SK-N-SH (cell line): ENCODE results near the gene SHISAL1. TPM values are rescaled to one million over a fixed set of nuclear protein-coding genes. Genes with fewer than 3 reads are reported as not detected.

Experiments used
- CTCF ChIA-PET: fragments of 300-600, 350-600 bp; formaldehyde crosslinking; extraction: SDS; loops from one replicate; lab custom pipeline; 2021; lab: Yijun Ruan, JAX
- POLR2A ChIA-PET: fragments of 350-600 bp; sonication (Branson Sonifier 250); formaldehyde crosslinking; extraction: SDS; loops from one replicate; lab custom pipeline; 2020; ENCODE audit warnings: antibody characterized with exemption, inconsistent platforms; lab: Yijun Ruan, JAX
- DNase-seq: peaks from one replicate; pipeline ENCODE4 v3.0.0; 2012
- H2AFZ ChIP-seq: fragments of 200-600 bp; sonication (generic); 2 replicates; pipeline ENCODE4 v1.8.1; 2016; ENCODE audit warnings: antibody characterized with exemption, mild to moderate bottlenecking, low read depth
- H3F3A ChIP-seq: fragments of 200-600 bp; sonication (generic); replicated peaks from 2 replicates; pipeline ENCODE3; 2016; ENCODE audit warnings: antibody characterized with exemption, mild to moderate bottlenecking; ENCODE audit not compliant: insufficient read depth
- H3K27ac ChIP-seq, 2 experiments: fragments of 200-500 bp in 1 of 2; fragments of 200-600 bp in 1 of 2; sonication (Bioruptor generic) in 1 of 2; sonication (generic), shearing (Covaris generic) in 1 of 2; 2 replicates each; pipeline versions ENCODE4 v1.5.1 to v1.6.1; 2014 to 2016; ENCODE audit warnings: low read depth in 2 of 2, inconsistent platforms in 1 of 2, low read length in 1 of 2, mild to moderate bottlenecking in 1 of 2, mixed read lengths in 1 of 2
- H3K27me3 ChIP-seq: fragments of 200-600 bp; sonication (generic), shearing (Covaris generic); 2 replicates; pipeline ENCODE4 v1.6.1; 2016; ENCODE audit warnings: mixed run types; ENCODE audit not compliant: insufficient read depth
- H3K36me3 ChIP-seq, 2 experiments: fragments of 200-500 bp in 1 of 2; fragments of 200-600 bp in 1 of 2; sonication (Bioruptor generic) in 1 of 2; sonication (generic) in 1 of 2; replicated peaks in 1 of 2; 2 replicates each; pipeline versions ENCODE3 to v1.5.1; 2014 to 2016; ENCODE audit warnings: low read length in 1 of 2, mild to moderate bottlenecking in 1 of 2; ENCODE audit not compliant: insufficient read depth in 2 of 2, control insufficient read depth in 1 of 2
- H3K4me1 ChIP-seq, 2 experiments: fragments of 200-500 bp in 1 of 2; fragments of 200-600 bp in 1 of 2; sonication (Bioruptor generic) in 1 of 2; sonication (generic), shearing (Covaris generic) in 1 of 2; 2 replicates each; pipeline versions ENCODE4 v1.5.1 to v1.6.1; 2014 to 2016; ENCODE audit warnings: low read depth in 1 of 2, low read length in 1 of 2, mixed run types in 1 of 2; ENCODE audit not compliant: insufficient read depth in 2 of 2, control insufficient read depth in 1 of 2
- H3K4me2 ChIP-seq: fragments of 200-600 bp; sonication (generic), shearing (Covaris generic); 2 replicates; pipeline ENCODE4 v1.6.1; 2017; ENCODE audit warnings: mixed run types
- H3K4me3 ChIP-seq, 2 experiments: fragments of 200-500 bp in 1 of 2; fragments of 200-600 bp in 1 of 2; sonication (Bioruptor generic) in 1 of 2; sonication (generic), shearing (Covaris generic) in 1 of 2; 2 replicates each; pipeline versions ENCODE4 v1.5.1 to v1.8.1; 2014 to 2016; ENCODE audit warnings: low read depth in 2 of 2, inconsistent platforms in 1 of 2, low read length in 1 of 2, mild to moderate bottlenecking in 1 of 2, mixed read lengths in 1 of 2, moderate library complexity in 1 of 2
- H3K79me2 ChIP-seq: fragments of 200-600 bp; sonication (generic); 2 replicates; pipeline ENCODE4 v1.8.1; 2017; ENCODE audit warnings: mild to moderate bottlenecking; ENCODE audit not compliant: insufficient read depth
- H3K9ac ChIP-seq: fragments of 200-600 bp; sonication (generic); 2 replicates; pipeline ENCODE4 v1.6.1; 2017; ENCODE audit warnings: mixed run types
- H3K9me2 ChIP-seq: fragments of 200-600 bp; sonication (generic); 2 replicates; pipeline ENCODE4 v1.6.1; 2017; ENCODE audit warnings: mixed run types
- H3K9me3 ChIP-seq: fragments of 200-600 bp; sonication (generic); 2 replicates; pipeline ENCODE4 v1.6.1; 2017; ENCODE audit warnings: mixed run types, mild to moderate bottlenecking, moderate library complexity
- H4K20me1 ChIP-seq: fragments of 200-600 bp; sonication (generic); 2 replicates; pipeline ENCODE4 v1.6.1; 2017; ENCODE audit warnings: mild to moderate bottlenecking, mixed run types; ENCODE audit not compliant: insufficient read depth
- ELF1 ChIP-seq: IDR thresholded peaks from 2 replicates; pipeline ENCODE4 v1.4.0; 2012
- EZH2phosphoT487 ChIP-seq: fragments of 200-600 bp; sonication (generic); IDR thresholded peaks from 2 replicates; pipeline ENCODE4 v1.6.1; 2017; ENCODE audit warnings: low read depth, mixed run types, mild to moderate bottlenecking, antibody characterized with exemption, moderate library complexity, borderline replicate concordance
- FOSL2 ChIP-seq: IDR thresholded peaks from 2 replicates; pipeline ENCODE4 v1.4.0; 2012; ENCODE audit warnings: low read depth, mild to moderate bottlenecking, moderate library complexity, borderline replicate concordance
- FOXJ3 ChIP-seq: sonication (generic); formaldehyde crosslinking; IDR thresholded peaks from 2 replicates; pipeline ENCODE4 v1.5.1; 2020; ENCODE audit warnings: mild to moderate bottlenecking, missing genetic modification reagents
- FOXM1 ChIP-seq: IDR thresholded peaks from 2 replicates; pipeline ENCODE4 v1.4.0; 2012; ENCODE audit warnings: low read depth, mild to moderate bottlenecking
- JUND ChIP-seq: IDR thresholded peaks from 2 replicates; pipeline ENCODE4 v1.4.0; 2012
- MEF2A ChIP-seq: IDR thresholded peaks from 2 replicates; pipeline ENCODE4 v1.4.0; 2012; ENCODE audit warnings: low read depth, borderline replicate concordance
- MXI1 ChIP-seq: IDR thresholded peaks from 2 replicates; pipeline ENCODE4 v1.6.1; 2012; ENCODE audit warnings: mild to moderate bottlenecking, low read depth, low read length, improper control_type of control experiment
- NFIC ChIP-seq: IDR thresholded peaks from 2 replicates; pipeline ENCODE4 v1.4.0; 2012; ENCODE audit warnings: borderline replicate concordance
- NRF1 ChIP-seq: IDR thresholded peaks from 2 replicates; pipeline ENCODE4 v1.6.1; 2012; ENCODE audit warnings: low read depth, mild to moderate bottlenecking, low read length
- PBX3 ChIP-seq: IDR thresholded peaks from 2 replicates; pipeline ENCODE4; 2012
- POLR2AphosphoS5 ChIP-seq: IDR thresholded peaks from 2 replicates; pipeline ENCODE4 v1.6.1; 2012; ENCODE audit warnings: low read depth, low read length
- RCOR1 ChIP-seq: fragments of 150-350 bp; IDR thresholded peaks from 2 replicates; pipeline ENCODE4 v1.6.1; 2017; ENCODE audit warnings: antibody characterized with exemption, low read length
- RXRA ChIP-seq: IDR thresholded peaks from 2 replicates; pipeline ENCODE4 v1.4.0; 2012; ENCODE audit warnings: low read depth, mild to moderate bottlenecking, borderline replicate concordance
- SIN3A ChIP-seq: IDR thresholded peaks from 2 replicates; pipeline ENCODE4 v1.6.1; 2012; ENCODE audit warnings: low read depth, mild to moderate bottlenecking, low read length, moderate library complexity, borderline replicate concordance
- TEAD4 ChIP-seq: IDR thresholded peaks from 2 replicates; pipeline ENCODE4 v1.4.0; 2012; ENCODE audit warnings: mild to moderate bottlenecking, borderline replicate concordance; ENCODE audit not compliant: insufficient read depth
- USF2 ChIP-seq: fragments of 150-350 bp; IDR thresholded peaks from 2 replicates; pipeline ENCODE4 v1.6.1; 2017; ENCODE audit warnings: antibody characterized with exemption, low read length, low read depth, borderline replicate concordance
- ZBTB33 ChIP-seq: IDR thresholded peaks from 2 replicates; pipeline ENCODE4 v1.4.0; 2012; ENCODE audit warnings: low read depth, borderline replicate concordance
- WGBS: methylation state at CpG from one replicate; pipeline ENCODE4 v1.1.6; 2017; ENCODE audit warnings: low lambda C conversion rate; 5-methylcytosine and 5-hydroxymethylcytosine counted together
- polyA plus RNA-seq, 3 experiments: library from polyadenylated mRNA; depleted of rRNA; stranded (reverse); fragments of >200 nt; gene quantifications; 2 replicates each; pipeline ENCODE4 v1.2.3, GENCODE V29; 2012

Gene SHISAL1
- polyA plus RNA-seq, 1 of the 3 experiments (the other 2 are of a cell fraction), result 0.10 TPM

DNA sequence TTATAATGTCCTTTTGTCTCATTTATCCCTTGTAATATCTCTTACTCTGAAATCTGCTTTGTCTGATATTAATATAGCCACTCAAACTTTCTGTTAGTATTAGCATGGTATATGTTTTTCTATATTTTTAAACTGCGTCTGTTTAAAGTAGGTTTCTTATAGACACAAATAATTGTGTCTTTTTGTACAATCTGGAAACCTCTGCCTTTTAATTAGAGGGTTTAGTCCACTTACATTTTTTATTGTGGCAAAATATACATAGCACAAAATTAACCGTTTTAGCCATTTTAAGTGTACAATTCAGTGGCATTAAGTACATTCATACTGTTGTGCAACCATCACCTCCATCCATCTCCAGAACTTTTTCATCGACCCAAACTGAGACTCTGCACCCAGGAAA, 103.4 kb downstream of the SHISAL1 start:
- Histone ChIP-seq H3K27ac (no peak overlapping the region), H3K36me3 (no peaks in the 10 kb centered on the region), H3F3A (no peaks in the 10 kb centered on the region), H4K20me1 (no peaks in the 10 kb centered on the region), H3K79me2 (no peaks in the 10 kb centered on the region), H3K9ac (no peak overlapping the region), H3K27me3 (no peaks in the 10 kb centered on the region), H3K9me3 (no peaks in the 10 kb centered on the region; the same call in 1 of the 2 replicates), H2AFZ (no peak overlapping the region), H3K4me2 (no peak overlapping the region), H3K4me1 (no peaks in the 10 kb centered on the region; a peak in 1 of 4 replicates), H3K4me3 (no peak overlapping the region), H3K9me2 (no peaks in the 10 kb centered on the region)
- WGBS, result 31% methylated on average over 3 of the region's 3 CpGs
- ChIA-PET POLR2A (no interaction called here), CTCF (interaction anchor here (1.8 kb wide), 1 partner anchor 13 kb away, joined by 5 read pairs; no protein-coding TSS in a partner anchor)
- TF ChIP-seq JUND (no peak), RCOR1 (no peak), PBX3 (no peak), NFIC (no peak), ZBTB33 (no peak), FOXJ3 (CRISPR knock-in tag) (no peak), USF2 (no peak)
- no peak for DNase-seq

DNA sequence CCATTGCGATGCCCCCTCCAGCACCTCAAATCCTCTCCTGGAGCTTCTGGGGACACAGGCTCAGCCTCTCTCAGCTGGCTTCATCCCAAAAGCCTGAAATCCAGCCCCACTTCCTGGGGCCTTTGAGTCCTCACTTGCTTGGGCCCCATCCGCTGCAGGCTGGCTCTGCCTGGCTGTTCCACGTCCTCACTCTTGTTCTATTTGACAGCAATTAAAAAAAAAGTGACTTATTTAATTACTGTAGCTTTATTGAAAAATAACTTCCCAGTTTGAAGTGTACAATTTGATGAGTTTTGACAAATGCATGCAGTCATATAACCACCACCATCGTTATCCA, 104.8 kb downstream of the SHISAL1 start:
- H3K9me3 ChIP-seq, result no peaks in the 10 kb centered on the region; the same call in 1 of the 2 replicates
- ChIA-PET POLR2A (no interaction called here), CTCF (interaction anchor here (0.8 to 1.8 kb wide), 2 partner anchors 11 to 55 kb away, joined by 3 to 5 read pairs; no protein-coding TSS in a partner anchor)
- H3K4me2 ChIP-seq, result no peak overlapping the region
- H2AFZ ChIP-seq, result no peak overlapping the region
- no peaks in the 10 kb centered on the region for H3K79me2 ChIP-seq
- H3K4me3 ChIP-seq, result no peak overlapping the region
- no peak overlapping the region for H3K9ac ChIP-seq
- 67% methylated on average over 4 of the region's 4 CpGs for WGBS
- H3K4me1 ChIP-seq, result no peaks in the 10 kb centered on the region; a peak in 1 of 4 replicates
- H4K20me1 ChIP-seq, result no peaks in the 10 kb centered on the region
- H3F3A ChIP-seq, result no peaks in the 10 kb centered on the region
- no peaks in the 10 kb centered on the region for H3K9me2 ChIP-seq
- no peaks in the 10 kb centered on the region for H3K27me3 ChIP-seq
- no peaks in the 10 kb centered on the region for H3K36me3 ChIP-seq
- no peak overlapping the region for H3K27ac ChIP-seq
- TF ChIP-seq RXRA (no peak), ZBTB33 (no peak), FOSL2 (no peak), POLR2AphosphoS5 (no peak), RCOR1 (no peak), EZH2phosphoT487 (no peak), TEAD4 (no peak), USF2 (no peak), MXI1 (no peak), FOXM1 (no peak), ELF1 (no peak), NRF1 (no peak), PBX3 (no peak), SIN3A (no peak), MEF2A (no peak)
- no peak for DNase-seq
